Fibroblast of villous mesenchyme (primary cell): ENCODE results near the gene CEP70. TPM values are rescaled to one million over a fixed set of nuclear protein-coding genes. Genes with fewer than 3 reads are reported as not detected.

ENCODE experiments used
- DNase-seq: peaks from one replicate; pipeline ENCODE4 v3.0.0-alpha.2; 2010; ENCODE audit warnings: low read depth
- H3K4me3 ChIP-seq: 2 replicates; pipeline ENCODE4 v1.5.1; 2011; ENCODE audit warnings: low read depth, mild to moderate bottlenecking, low read length
- total RNA-seq: library from RNA; depleted of rRNA; stranded (reverse); fragments of >200 nt; gene quantifications from 2 replicates; pipeline ENCODE4 v1.2.3, GENCODE V29; 2012
- TF ChIP-seq, protein P1 (sequence below): IDR thresholded peaks from 2 replicates; pipeline ENCODE4 v1.5.1; 2012; ENCODE audit warnings: low read depth, mild to moderate bottlenecking, low read length; ENCODE audit not compliant: insufficient read depth

Gene CEP70
- total RNA-seq, 1 donor, result 29.4 TPM

DNA sequence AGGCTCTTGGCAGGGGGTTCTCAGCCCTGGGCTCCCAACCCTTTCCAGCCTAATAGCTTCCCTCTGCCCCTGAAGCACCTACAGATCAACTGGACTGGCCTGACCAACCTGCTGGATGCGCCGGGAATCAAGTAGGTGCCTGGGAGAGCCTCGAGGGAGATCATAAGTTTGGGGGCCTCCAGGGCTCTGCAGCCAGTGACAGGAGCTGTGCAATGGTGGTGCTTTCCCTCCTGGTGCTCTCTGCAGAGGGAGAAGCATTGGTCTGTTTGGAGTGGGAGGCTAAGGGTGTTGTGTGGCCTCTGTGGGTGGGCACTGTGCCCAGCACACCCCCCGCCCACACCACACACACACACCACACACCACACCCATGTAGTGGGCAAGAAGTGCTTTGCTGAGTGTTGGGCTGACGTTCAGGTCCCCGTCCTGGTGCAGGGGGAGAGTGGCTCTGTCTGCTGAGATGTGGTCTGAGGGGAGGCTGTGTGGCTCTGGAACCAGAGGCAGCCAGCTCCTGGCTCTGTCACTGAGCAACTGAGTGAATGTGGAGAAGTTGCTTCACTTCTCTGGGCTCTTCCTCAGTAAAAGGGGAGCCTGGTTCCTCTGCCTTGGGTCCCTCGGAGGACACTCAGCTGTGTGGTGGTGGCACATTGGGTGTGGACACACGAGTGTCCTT is 133.4 kb downstream of the CEP70 start:
- TF ChIP-seq, protein P1, sequence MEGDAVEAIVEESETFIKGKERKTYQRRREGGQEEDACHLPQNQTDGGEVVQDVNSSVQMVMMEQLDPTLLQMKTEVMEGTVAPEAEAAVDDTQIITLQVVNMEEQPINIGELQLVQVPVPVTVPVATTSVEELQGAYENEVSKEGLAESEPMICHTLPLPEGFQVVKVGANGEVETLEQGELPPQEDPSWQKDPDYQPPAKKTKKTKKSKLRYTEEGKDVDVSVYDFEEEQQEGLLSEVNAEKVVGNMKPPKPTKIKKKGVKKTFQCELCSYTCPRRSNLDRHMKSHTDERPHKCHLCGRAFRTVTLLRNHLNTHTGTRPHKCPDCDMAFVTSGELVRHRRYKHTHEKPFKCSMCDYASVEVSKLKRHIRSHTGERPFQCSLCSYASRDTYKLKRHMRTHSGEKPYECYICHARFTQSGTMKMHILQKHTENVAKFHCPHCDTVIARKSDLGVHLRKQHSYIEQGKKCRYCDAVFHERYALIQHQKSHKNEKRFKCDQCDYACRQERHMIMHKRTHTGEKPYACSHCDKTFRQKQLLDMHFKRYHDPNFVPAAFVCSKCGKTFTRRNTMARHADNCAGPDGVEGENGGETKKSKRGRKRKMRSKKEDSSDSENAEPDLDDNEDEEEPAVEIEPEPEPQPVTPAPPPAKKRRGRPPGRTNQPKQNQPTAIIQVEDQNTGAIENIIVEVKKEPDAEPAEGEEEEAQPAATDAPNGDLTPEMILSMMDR, result no peak
- H3K4me3 ChIP-seq, result no peak overlapping the region
- DNase-seq, result no peak

DNA sequence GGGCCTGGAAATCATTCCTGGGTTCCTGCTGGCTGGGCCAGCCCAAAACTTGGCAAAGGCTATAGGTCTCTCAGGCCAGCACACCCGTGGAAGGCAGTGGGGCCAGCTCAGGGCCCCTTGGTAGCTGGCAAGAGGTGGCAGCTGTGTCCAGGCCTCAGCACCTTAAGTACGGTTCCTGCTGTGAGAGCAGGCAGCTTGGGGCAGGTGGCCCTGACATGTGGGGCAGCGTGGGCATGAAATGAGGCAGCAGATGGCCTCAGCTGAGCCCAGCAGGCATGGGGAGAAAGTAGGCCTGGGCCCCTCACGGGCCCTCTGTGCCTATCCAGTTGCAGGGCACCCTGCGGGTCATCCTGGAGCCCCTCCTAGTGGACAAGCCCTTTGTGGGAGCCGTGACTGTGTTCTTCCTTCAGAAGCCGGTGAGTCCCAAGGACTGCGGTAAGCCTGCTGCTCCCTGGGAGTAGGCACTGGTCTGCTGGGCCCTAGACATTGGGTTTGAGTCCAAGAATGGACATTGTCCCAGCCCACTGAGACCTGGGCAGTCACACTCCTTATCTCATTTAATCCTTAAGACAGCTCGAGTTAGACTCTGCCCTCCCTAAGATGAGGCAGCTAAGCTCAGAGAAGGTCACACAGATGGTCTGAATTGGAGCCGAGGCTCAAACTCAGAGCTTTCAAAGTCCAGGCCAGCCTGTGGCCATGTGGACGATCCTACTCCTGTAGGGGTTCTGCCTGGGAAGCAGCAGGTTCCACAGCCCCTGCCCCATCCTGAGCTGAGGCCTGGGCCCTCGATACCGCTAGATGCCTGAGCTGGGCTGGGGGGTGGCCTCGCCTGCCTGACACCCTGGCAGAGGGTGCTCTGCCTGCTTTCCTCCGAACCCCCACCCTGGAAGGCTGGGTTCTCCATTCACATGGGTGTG is 134.2 kb downstream of the CEP70 start:
- TF ChIP-seq, protein P1, result no peak

DNA sequence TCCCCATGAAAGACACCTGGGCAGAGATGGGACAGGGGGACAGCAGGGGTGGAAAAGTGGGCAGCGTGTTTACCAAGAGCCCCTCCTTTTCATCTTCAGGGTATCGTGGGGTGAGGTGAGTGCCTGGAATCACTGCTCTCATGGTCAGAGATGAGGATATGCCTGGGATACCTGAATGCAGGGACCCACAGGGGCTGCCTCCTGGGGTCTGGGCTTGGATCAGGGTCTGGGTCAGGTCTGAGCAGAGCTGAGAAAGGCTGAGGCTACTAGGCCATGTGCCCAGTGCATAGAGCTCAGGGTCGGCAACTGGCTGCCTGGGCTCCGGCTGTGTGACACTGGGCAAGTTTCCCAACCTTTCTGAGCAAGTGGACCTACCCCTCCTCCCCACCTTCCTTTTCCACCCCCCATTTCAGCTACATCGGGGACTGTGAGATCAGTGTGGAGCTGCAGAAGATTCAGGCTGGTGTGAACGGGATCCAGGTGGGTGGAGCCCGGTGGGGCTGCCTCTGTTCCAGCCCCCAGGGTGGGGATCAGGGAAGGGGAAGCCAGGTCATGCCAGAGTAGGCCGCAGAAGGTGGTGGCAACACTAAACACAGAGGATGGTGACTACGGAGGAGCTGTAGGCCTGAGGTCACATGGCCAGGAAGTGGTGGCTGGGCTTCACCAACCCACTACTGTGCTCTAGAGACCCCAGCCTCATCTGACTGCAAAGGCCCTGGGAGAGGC is 135.1 kb downstream of the CEP70 start:
- TF ChIP-seq, protein P1, result no peak
- DNase-seq, result no peak
- H3K4me3 ChIP-seq, result no peak overlapping the region

More for the DNA sequence above, 134.2 kb downstream of the CEP70 start:
- no peak overlapping the region for H3K4me3 ChIP-seq
- DNase-seq, result no peak

DNA sequence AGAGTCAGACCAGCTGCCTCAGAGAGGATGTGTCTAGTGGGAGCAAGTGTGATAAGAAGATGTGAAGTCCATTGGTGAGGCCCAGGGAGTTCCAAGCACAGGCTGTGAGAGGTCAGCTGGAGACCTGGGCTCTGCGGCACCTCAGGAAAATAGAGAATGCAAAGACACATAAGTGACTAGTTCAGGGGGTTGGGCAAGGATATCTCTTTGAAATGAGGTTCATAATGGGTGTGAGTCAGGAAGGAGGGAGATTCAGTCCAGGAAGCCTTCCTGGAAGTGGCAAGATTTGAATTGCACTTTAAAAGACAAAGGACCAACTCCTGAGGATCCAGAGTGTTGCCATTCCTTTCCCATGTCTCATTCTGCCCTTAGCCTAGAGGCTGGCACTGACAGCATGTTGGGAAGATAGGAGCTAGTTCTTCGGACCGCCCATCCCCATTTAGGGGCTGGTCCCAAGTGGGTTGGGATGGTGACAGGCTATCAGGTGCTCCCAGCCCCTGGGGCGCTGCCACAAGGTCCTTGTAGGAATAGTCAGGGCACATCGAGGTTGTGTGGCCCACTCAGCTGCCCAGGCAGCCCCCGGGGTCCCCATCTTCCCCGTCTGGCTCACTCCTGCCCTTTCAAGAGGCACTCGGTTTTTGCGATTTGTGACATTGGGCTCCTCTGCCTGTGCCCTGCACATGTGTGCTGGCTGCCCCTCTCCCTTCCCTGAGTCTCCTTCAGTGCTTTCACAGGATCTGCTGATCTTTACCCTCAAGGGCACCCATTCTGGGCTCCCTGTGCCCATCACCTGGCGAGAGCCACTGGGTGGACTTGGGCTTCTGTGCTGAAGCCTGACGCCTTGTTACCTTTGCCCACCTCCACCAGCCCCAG is 136.0 kb downstream of the CEP70 start:
- no peak for DNase-seq
- no peak overlapping the region for H3K4me3 ChIP-seq
- TF ChIP-seq, protein P1, result no peak

DNA sequence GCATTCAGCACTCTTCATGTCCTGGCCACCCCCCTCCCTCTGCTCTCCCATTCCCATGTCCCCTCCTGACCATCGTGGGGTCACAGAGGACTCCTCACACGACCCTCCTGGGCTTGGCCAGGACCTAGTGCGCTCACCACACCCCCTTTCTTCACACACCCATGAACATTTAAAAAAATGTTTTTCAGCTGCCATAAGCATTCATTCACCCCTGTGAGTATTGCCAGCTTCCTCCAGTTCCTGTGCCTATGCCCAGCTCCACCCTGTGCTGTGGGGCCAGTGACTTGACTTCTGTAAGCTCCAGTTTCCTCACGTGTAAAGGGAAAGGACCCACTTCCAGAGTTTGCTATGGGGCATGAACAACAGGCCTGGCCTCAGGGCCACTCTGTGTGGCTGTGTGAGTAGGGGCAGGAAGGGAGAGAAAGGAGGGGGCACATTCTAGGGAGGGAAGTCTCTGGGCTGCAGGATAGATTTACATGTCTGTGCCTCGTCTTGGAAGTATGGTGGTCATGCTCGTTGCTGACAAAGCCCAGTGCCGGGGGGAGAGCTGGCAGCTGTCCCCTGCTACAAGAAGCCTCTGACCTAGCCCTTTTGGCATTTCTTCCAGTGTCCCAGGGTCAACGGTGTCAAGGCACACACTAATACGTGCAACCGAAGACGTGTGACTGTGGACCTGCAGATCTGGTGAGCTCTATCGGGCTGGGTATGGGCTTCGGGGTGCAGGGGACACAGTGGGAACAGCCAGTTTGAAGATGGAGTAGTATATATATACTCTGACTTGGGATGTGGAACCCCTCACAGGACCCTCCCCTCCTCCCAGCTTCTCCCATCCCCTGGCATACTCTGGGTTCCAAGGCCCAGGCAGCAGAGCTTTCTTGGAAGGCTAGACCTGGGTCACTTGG is 136.8 kb downstream of the CEP70 start:
- TF ChIP-seq, protein P1, result no peak
- no peak for DNase-seq
- no peak overlapping the region for H3K4me3 ChIP-seq
